HG02610 (cell line): ENCODE results near the gene SUPT20HL1.
"Not testable (repeated sequence)": the region's sequence is repeated elsewhere in the genome, so short reads cannot be mapped to it uniquely, and the experiment has no call there.

Source experiments
- ATAC-seq: cut with Tn5 transposase; IDR thresholded peaks from one replicate; pipeline ENCODE4 v1.9.1; 2021; ENCODE audit warnings: mild to moderate bottlenecking, moderate library complexity; ENCODE audit not compliant: unreplicated experiment

Gene SUPT20HL1

DNA sequence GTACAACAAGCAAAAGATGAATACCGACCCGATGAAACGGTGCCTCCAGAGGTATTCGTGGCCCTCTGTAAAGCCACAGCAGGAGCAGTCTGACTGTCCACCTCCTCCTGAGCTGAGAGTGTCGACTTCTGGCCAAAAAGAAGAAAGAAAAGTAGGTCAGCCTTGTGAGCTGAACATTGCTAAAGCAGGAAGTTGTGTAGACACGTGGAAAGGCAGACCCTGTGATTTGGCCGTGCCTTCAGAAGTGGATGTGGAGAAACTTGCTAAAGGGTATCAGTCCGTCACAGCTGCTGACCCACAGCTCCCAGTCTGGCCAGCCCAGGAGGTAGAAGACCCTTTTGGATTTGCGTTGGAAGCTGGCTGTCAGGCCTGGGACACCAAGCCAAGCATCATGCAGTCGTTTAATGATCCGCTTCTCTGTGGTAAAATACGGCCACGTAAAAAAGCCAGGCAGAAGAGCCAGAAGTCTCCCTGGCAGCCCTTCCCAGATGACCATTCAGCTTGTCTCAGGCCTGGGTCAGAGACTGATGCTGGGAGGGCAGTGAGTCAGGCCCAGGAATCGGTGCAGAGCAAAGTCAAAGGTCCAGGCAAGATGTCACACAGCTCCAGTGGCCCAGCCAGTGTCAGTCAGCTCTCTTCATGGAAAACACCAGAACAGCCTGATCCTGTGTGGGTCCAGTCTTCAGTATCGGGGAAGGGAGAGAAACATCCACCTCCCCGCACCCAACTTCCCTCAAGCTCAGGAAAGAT is 3.2 kb downstream of the SUPT20HL1 start:
- not testable (repeated sequence) for ATAC-seq

DNA sequence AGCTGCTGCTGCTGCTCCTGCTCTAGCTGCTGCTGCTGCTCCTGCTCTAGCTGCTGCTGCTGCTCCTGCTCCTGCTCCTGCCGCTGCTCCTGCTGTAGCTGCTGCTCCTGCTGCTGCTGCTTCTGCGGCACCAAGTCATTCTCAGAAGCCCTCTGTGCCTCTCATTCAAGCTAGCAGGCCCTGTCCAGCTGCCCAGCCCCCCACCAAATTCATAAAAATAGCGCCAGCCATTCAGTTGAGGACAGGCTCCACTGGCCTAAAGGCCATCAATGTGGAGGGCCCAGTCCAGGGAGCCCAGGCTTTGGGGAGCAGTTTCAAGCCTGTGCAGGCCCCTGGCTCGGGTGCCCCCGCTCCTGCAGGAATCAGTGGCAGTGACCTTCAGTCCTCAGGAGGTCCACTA is 3.9 kb downstream of the SUPT20HL1 start:
- ATAC-seq = no peak

DNA sequence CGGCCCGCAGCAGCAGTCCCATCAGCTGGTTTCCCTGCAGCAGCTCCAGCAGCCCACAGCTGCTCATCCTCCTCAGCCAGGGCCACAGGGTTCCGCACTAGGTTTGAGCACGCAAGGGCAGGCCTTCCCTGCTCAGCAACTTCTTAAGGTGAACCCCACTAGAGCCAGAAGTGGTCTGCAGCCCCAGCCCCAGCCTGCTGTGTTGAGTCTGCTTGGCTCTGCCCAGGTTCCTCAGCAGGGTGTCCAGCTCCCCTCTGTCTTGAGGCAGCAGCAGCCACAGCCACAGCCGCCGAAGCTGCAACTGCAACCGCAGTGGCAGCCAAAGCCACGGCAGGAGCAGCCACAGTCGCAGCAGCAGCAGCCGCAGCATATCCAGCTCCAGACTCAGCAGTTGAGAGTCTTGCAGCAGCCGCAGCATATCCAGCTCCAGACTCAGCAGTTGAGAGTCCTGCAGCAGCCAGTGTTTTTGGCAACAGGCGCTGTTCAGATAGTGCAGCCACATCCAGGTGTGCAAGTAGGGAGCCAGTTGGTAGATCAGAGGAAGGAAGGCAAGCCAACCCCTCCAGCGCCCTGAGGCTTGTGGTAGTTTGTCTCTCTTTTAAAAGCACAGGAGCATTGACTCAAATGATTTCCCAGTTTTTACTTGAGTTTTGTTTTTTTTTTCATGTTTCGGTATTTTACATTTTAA is 4.6 kb downstream of the SUPT20HL1 start:
- no peak for ATAC-seq

DNA sequence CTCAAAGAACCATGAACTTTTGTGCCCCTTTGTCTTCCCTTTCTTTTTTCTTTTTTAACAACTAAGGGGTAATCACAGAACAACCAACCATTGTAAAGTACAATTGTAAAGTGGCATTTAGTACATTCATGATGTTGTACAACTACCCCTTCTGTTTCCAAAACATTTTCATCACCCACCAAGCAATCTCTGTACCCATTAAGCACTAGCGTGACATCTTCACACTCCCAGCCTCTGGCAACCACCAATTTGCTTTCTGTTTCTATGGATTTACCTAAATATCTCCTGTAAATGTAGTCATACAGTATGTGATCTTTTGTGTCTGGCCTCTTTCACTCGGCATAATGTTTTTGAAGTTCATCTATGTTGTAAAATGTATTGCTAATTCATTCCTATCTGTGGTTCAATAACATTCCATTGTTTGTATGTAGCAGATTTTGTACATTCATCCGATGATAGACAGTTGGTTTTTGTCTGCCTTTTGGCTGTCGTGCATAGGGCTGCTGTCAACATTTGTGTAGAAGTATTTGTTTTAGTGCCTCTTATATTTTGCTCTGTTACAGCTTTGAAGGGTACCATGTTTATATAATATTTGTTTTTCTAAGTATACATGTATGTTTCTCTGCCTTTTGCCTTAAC is 6.4 kb downstream of the SUPT20HL1 start:
- not testable (repeated sequence) for ATAC-seq

DNA sequence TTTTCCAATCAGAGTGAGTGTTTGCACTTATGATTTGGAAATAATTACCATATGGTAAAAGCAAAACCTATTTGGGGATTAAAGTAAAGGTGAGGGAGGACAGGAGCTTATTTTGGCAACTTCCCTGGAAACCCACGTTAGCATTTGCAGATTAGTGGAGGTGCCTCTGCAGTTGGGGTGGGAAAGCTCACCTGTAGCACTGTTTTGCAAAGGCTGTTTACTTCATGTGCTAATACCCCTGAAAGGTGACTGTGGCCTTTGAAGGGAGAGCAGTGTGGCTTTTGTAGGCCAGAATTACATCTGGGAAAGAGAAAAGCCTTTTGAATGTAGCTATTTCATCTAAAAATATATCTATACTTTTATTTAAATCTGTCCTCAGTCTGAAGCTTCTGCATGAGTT is 9.4 kb downstream of the SUPT20HL1 start:
- no peak for ATAC-seq

DNA sequence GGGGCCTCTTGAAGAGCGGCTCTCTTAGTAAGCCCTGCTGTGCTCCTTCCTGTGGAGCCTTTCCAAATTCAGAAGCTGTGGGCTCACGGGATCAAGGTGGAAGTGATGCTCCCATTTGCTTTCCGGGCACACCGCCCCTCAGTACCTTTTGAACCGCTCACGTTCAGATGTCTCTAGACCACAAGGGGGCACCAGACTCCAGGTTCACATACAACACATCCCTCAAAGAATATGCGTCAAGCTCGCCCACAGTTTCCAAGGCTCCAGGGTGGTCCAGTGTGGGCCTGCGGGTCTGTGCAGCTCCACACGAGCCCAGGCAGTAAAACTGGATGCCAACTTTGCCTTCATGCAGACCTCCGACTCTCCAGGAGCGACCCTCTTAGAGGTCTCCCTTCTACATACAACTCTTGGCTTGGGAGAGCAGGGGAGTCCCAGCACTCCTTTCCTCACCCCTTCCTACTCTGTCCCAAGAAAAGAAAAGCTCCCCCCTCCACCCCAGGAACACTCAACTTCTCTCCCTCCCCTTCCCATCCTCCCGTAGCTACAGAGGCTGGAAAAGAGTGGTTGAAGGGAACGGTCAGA is 11.0 kb downstream of the SUPT20HL1 start:
- ATAC-seq = peak; percentile 75

DNA sequence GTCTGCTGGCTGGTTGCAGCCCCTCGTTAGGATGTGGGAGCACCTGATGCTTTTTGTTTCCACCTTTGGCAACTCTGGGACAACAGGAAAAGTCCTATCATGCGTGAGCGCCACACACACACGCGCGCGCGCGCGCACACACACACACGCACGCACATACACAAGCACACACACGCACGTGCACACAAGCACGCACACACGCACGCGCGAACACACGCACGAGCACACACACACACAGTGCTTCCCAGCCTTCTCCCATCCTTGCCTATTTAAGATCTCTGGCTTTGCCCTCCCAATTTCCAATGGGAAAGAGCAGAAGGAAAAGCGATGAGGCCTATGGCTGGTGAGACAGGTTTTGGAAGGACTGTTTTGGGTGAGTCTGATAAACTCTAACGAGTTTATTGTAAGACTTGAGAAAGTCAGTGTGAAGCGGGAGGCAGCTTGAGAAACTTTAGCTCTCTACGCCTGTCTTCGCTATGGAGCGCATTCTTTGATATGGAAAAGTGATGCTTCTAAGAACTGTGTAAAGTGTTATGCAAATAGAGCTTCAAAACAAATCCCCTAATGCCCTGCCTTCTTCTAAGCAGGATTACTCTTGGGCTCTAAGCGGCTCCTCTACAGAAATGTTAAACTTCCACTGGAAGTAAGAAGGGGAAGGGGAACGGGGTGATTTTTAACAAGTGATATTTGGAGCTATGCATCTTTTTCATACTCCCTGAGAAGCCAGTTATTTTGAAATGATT is 11.8 kb downstream of the SUPT20HL1 start:
- ATAC-seq = no peak

DNA sequence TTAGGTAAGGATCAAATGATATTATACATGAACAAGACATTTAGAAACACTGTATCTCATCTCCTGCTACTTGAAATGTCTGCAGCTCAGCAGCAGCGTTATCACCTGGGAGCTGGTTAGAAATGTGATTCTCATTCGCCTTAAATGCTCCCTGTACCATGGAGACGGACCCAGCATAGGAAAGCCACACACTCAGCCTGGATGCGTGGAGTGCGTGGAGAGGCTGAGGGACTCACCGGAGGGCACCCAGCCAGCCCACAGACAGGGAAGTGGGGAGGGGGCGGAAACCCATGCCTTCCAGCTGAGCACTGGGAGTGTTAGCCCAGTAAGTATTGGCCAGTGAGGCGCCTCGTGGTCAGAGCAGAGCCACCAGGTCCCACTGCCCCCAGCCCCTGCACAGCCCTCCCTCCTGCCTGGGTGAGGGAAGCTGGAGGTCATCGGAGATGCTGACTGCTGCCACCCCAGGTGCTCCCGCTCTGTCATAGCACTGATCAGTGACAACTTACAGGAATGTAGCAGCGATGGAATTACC is 15.2 kb downstream of the SUPT20HL1 start:
- no peak for ATAC-seq

DNA sequence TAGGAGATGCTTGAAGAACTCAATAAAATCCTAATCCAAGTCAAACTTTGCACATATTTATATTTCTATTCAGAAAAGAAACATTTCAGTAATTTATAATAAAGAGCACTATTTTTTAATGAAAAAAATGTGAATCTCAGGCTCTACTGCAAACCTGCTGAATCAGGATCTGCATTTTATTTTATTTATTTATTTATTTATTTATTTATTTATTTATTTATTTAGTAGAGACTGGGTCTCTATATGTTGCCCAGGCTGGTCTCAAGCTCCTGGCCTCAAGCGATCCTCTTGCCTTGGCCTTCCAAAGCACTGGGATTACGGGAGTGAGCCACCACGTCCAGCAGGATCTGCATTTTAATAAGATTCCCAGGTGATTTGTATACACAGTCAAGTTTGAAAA is 16.0 kb downstream of the SUPT20HL1 start:
- no peak for ATAC-seq

DNA sequence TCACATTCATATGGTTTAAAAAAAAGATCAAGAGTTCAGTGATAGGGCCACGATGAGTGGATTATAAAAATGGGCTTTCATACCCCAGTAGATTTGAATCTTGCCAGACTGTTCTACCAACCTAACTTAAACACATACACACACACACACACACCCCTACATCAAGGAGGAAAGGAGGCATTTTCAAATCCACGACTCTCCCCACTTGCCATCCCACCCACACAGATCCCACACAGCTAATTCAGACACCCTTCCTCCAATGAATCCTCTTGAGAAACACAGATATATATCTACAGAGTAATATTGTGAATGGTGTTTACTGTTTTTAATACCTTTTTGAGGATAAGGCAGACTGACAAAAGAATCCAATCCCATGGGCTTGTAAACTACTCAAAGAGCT is 16.8 kb downstream of the SUPT20HL1 start:
- ATAC-seq = no peak

DNA sequence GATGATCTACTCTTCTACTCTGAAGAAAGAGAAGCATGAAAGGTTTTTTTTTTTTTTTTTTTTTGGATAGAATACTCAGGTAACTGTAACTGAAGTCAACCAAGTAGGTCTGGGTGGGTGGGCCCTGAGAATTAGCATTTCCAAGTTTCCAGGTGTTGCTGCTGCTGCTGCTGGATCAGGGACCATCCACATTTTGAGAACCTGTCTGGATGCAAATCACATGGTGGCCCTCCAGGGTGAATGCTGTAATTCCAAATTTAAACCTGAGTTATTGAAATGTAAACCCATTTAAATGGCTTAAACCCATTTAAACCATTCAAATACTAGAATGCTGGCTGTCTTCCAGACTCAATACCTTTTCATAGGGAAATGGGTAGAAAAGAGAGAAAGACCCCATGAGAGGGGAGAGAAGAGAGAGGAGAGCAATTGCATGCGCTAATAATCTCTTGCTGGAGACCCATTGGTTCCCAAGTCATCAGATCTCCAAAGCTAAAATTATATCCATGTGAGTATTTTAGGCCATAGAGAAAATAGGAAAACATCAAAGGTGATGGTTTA is 17.6 kb downstream of the SUPT20HL1 start:
- no peak for ATAC-seq

DNA sequence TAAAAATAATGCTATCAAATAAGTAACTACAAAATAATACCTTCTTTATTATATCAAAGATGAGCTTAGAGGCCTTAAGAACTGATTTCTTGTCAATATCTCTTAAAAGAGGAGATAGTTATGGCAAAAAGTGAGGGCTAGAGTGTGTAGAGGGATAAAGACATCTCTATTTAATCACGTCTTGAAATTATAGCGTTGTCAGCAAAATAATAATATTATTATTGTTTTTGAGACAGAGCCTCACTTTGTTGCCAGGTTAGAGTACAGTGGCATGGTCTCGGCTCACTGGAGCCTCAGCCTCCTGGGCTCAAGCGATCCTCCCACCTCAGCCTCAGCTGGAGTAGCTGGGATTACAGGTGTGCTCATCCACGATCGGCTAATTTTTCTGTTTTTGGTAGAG is 18.3 kb downstream of the SUPT20HL1 start:
- ATAC-seq = no peak

DNA sequence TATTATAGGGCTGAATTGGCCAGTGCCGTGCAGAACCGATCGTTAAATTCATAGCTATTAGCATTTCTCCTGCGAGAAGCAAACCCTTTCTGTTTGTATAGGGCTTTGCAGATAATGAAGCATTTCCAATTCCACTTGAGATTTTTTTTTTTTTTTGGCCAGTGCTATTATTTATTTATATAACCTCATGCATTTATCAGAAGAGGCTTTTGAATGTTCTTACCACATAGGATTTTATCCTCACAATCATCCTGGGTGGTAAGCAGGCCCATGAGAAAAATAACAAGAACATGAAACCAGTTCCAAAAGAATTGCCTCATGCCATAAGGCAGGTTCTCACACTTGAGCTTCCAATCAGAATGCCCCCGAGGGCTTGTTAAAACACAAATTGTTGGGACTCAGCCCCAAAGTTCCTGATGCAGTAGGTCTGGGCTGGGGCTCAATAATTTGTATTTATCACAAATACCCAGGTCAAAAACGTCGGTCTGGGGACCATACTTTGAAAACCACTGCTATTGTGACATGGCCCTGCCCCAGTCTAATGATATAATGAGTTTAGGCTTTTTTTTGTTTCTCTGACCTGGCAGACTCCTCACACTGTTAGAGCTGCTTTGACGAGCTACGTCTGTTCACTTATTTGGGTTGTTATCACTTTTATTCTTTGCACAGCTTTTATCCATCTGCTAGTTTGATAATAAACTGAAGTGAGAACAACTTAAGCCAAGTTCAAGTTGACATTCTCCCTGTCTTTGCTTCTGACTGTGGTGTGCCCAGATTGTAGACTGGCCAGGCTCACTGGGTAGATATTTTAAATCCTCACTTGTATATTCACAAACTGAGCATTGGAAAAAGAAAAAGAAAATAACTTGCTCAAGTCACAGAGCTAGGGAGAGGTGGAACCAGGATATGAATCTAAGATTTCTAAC is 20.1 kb downstream of the SUPT20HL1 start:
- ATAC-seq = no peak

DNA sequence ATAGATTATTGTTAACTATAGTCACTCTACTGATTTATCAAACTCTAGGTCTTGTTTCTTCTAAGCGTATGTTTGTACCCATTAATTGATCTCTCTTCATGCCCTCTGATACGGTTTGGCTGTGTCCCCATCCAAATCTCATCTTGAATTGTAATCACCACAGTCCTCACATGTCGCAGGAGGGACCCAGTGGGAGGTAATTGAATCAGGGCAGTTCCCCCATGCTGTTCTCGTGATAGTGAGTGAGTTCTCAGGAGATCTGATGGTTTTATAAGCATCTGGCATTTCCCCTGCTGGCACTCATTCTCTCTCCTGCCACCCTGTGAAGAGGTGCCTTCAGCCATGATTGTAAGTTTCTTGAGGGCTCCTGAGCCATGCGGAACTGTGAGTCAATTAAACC is 21.9 kb downstream of the SUPT20HL1 start:
- ATAC-seq = not testable (repeated sequence)

DNA sequence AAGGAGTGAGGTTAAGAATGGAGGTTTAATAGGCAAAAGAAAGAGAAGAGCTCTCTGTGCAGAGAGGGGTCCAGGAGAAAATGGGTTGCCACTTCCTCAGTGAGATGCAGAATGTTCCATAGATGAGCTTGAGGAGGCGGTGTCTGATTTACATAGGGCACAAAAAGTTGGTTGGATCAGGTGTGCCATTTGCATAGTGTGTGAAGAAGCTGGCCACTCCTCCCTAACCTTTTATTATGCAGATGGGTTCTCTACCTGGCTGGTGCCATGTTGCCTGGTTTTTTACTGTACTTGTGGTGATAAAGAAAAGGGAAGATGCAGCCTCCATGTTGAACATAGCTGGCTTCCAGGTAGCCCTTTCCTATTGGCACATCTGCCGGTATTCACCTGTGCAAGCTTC is 27.3 kb downstream of the SUPT20HL1 start:
- ATAC-seq = no peak

DNA sequence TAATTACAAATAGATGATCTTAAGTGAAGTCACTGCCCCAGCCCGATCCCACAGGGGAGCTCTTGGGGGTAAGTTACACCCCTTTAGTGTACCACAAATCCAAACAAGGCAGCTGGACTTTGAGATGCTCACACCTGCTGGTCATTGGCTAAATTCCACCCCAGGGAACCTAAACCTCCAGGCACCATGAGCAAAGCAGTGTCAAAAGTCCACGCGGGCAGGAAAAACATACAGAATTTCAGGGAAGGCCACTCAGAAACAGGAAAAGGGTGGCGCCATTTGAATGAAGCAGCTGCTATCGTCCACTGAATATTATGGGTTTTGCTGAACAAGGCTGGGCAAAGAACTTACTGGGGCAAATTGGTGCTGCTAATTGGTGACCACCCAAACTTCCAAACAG is 30.9 kb downstream of the SUPT20HL1 start:
- no peak for ATAC-seq

DNA sequence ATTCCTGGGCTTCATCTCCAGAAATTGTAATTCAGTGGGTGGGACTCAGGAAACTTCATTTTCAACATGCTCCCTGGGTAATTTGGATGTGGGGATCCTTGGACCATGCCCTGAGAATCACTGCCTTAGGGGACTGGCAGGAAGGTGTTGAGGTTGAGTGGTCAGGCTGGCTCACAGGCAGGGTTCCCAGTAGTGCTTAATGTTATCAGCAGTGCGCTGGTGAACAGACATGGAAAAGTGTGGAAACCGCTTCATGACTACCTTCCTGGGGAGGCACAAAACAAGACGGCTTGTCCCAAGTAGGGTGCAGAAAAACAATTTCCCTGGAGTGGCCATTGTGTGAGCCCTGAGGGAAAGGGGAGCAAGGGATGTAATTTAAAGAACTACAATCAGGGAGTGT is 31.4 kb downstream of the SUPT20HL1 start:
- ATAC-seq = no peak

DNA sequence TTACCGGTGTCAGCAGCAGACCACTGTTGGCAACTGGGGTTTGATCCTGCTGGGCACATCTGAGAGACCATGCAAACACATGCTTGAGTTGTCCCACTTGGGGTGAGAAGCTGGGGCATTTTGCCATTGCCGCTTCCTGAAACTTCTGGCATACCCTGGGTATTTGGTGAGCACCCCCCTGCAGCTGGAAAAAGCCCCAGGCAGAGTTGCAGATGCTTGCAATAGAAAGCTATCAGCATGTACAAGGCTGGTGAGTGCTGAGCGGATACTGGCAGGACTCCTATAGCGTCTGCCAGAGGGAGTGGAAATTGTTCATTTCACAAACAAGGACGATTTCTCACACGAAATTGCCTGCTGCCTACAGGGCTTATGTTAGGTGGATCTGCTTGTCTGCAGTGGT is 32.3 kb downstream of the SUPT20HL1 start:
- no peak for ATAC-seq

DNA sequence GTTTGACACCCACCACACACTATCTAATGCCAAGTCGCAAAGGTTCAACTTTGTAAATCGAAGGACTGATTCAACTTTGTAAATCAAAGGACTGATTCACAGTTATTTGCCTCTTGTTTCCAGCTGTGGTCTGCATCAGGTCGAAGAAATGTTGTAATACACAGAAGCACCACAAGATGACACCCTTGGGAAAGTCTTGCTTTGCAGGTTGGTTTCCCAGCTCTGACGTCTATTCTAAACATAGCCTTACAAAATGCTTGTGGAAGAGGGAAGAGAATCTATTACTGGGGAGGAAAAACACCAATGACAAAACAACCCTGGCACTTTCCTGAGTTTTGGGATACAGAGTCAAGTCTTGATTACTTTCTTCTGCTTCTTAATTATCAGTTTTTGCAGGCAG is 35.3 kb downstream of the SUPT20HL1 start:
- ATAC-seq = peak; percentile 56
